MG63 (cell line): ENCODE data around the gene TC2N. TPM values are rescaled to one million over a fixed set of nuclear protein-coding genes. Genes with fewer than 3 reads are reported as not detected.
"Not testable (repeated sequence)": the region's sequence is repeated elsewhere in the genome, so short reads cannot be mapped to it uniquely, and the experiment has no call there.

Experiments
- DNase-seq: peaks from one replicate; pipeline ENCODE4 v3.0.0-alpha.2; 2020
- H3K27me3 ChIP-seq: fragments of 250-450 bp; sonication (Bioruptor Pico); 2 replicates; pipeline ENCODE4 v1.5.1; 2020; ENCODE audit warnings: mild to moderate bottlenecking, moderate library complexity
- H3K36me3 ChIP-seq: fragments of 250-450 bp; sonication (Bioruptor Pico); 2 replicates; pipeline ENCODE4 v1.5.1; 2020; ENCODE audit warnings: mild to moderate bottlenecking, moderate library complexity
- H3K4me3 ChIP-seq: fragments of 250-450 bp; sonication (Bioruptor Pico); 2 replicates; pipeline ENCODE4 v1.5.1; 2020; ENCODE audit warnings: mild to moderate bottlenecking, moderate library complexity
- H3K9me3 ChIP-seq: fragments of 250-450 bp; sonication (Bioruptor Pico); 2 replicates; pipeline ENCODE4 v1.5.1; 2020; ENCODE audit warnings: mild to moderate bottlenecking, moderate library complexity
- total RNA-seq: library from RNA; depleted of rRNA; stranded (reverse); fragments of >200 nt; shearing (Covaris generic); gene quantifications from 2 replicates; pipeline ENCODE4 v1.2.3, GENCODE V29; 2014; ENCODE audit warnings: low replicate concordance

TC2N gene
- total RNA-seq, 1 experiment from 2014 or later = 0.53 TPM

DNA sequence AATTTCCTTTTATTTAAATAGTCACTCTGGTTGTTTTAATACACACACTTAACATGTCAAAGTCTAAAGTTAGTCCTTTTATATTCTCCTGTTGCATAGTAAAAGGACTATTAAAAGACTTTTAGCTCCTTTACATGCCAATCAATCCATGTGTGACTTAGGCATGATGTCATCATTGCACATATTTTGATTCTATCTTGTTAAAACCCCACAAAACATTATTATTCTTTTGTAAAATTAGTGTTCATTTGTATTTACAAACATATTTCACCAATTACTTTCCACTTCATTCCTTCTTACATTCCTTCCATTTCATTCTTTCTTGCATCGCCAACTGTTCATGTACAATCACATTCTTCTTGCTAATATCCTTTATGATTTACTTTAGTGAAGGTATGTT, 39.6 kb downstream of the TC2N start:
- H3K4me3 ChIP-seq = no peak overlapping the region
- no peak for DNase-seq
- H3K36me3 ChIP-seq = no peaks in the 10 kb centered on the region

DNA sequence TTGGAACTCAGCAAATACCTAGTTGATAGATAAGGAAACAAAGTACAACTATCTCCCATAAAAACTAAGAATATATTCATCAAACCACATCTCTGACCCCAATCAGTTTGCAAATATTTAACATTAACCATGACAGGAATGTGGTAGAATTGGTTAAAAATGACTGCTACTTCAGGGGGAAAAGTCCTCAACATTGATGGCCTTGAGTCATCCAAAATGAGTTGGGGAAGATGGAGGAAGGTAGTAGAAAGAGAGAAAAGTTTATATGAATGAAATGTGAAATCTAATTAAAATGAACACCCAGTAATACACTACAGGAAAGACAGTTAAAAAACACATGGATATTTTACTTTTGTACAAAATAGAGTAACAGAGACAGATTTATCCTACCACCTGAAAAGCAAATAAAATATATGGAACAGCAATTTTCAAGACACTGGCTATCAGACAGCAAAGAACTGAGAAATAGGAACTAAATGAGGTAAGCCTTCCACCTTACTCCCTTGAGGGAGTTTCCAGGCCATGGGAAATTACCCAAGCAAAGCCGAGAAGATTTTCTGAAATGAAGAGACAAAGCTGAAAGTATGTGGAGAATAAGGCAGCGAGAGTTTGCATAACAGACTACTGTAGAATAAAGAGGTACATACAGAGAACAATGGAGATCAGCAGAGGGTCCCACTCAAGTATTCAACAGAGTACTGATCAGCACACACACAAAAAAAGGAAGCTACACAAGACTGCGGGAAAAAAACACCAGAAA, 49.6 kb downstream of the TC2N start:
- H3K9me3 ChIP-seq = no peaks in the 10 kb centered on the region
- H3K27me3 ChIP-seq = no peaks in the 10 kb centered on the region
- DNase-seq = no peak
- H3K4me3 ChIP-seq = no peak overlapping the region
- no peaks in the 10 kb centered on the region for H3K36me3 ChIP-seq

More for the DNA sequence above, 39.6 kb downstream of the TC2N start:
- Histone ChIP-seq H3K27me3 (0 out of 2 replicates have a peak, but pooled peaks cover under 1% of the 10 kb centered on the region), H3K9me3 (no peaks in the 10 kb centered on the region)

DNA sequence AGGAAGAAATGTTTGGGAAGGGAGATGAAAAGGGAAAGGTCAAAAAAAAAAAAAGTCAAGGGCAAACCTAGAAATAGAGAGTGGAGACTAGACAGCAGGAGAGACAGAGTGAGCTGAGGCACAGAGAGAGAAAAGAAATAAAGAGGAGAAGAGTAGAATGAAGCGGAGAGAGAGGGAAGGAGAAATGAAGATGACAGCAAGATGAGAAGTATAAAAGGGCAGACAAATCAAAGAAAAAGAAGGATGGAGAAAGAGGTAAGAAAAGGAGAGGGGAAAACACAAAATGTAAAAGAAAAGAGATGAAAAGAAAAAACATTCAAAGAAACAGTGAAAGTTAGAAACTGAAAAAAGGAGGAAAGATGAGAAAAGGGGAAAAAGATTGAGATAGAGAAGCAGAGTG, 53.0 kb downstream of the TC2N start:
- DNase-seq = no peak
- Histone ChIP-seq H3K9me3 (no peaks in the 10 kb centered on the region), H3K4me3 (no peak overlapping the region), H3K36me3 (no peaks in the 10 kb centered on the region), H3K27me3 (no peaks in the 10 kb centered on the region)

DNA sequence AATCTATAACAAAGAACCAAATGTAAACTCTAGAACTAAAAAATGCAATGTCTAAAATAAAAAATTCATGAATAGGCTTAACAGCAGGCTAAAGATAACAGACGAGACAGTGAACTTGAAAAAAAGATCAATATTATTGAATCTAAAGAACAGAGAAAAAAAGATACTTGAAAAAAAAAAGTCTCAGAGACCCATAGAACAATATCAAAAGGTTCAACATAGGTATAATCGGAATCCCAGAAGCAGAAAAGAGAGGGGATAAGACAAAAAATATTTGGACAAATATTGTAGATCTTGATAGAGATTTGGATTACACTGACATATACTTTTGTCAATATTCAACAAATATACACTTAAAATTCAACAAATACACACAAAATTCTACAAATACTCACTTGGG, 56.6 kb downstream of the TC2N start:
- Histone ChIP-seq H3K36me3 (no peaks in the 10 kb centered on the region), H3K9me3 (no peaks in the 10 kb centered on the region; the same call in 1 of the 2 replicates), H3K27me3 (no peaks in the 10 kb centered on the region), H3K4me3 (no peak overlapping the region)
- DNase-seq = no peak

DNA sequence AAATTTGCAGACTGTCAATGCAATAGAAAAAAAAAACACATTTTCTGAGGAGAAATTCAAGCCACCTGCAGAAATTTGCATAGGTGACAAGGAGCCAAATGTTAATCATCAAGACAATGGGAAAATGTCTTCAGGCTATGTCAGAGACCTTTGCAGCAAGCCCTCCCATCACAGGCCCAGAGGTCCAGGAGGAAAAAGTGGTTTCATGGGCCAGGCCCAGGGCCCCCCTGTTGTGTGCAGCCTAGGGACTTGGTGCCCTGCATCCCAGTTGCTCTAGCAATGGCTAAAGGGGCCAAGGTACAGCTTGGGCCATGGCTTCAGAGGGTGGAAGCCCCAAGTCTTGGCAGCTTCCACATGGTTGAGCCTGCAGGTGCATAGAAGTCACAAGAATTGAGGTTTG, 60.6 kb downstream of the TC2N start:
- H3K36me3 ChIP-seq = no peaks in the 10 kb centered on the region

DNA sequence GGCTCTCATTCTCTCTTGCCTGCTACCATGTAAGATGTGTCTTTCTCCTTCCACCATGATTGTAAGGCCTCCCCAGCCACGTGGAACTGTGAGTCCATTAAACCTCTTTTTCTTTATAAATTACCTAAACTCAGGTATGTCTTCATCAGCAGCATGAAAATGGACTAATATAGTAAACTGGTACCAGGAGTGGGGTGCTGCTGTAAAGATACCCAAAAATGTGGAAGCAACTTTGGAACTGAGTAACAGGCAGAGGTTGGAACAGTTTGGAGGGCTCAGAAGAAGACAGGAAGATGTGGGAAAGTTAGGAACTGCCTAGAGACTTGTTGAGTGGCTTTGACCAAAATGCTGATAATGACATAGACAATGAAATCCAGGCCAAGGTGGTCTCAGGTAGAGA, 61.2 kb downstream of the TC2N start:
- not testable (repeated sequence) for H3K36me3 ChIP-seq, H3K27me3 ChIP-seq, H3K9me3 ChIP-seq, H3K4me3 ChIP-seq, DNase-seq

More for the DNA sequence above, 60.6 kb downstream of the TC2N start:
- H3K27me3 ChIP-seq = no peaks in the 10 kb centered on the region
- DNase-seq = no peak
- H3K4me3 ChIP-seq = no peak overlapping the region
- H3K9me3 ChIP-seq = no peaks in the 10 kb centered on the region; the same call in 1 of the 2 replicates

DNA sequence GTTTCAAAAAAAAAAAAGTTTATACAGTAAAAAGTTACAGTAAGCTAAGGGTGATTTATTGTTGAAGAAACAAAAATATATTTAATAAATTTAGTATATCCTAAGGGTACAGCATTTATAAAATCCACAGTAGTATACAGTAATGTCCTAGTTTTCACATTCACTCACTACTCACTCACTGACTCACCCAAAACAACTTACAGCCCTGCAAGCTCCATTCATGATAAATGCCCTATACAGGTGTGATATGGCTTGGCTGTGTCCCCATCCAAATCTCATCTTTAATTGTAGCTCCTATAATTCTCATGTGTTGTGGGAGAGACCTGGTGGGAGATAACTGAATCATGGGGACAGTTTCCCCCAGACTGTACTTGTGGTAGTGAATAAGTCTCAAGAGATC, 61.7 kb downstream of the TC2N start:
- Histone ChIP-seq H3K27me3 (no peaks in the 10 kb centered on the region), H3K4me3 (no peak overlapping the region), H3K36me3 (no peaks in the 10 kb centered on the region), H3K9me3 (no peaks in the 10 kb centered on the region; the same call in 1 of the 2 replicates)
- DNase-seq = no peak

DNA sequence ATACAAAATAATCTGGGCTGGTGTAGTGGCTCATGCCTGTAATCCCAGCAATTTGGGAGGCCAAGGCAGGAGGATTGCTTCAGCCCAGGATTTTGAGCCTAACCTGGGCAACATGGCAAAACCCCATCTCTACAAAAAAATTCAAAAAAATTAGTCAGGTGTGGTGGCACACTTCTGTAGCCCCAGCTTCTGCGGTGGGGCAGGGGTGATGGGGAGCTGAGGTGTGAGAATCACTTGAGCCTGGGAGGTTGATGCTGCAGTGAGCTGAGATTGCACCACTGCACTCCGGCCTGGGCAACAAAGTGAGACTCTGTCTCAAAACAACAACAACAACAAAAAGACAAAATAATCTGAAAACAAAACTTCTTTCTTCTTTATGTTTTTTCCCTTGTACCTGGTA, 66.0 kb downstream of the TC2N start:
- H3K36me3 ChIP-seq = no peaks in the 10 kb centered on the region
- no peaks in the 10 kb centered on the region; the same call in 1 of the 2 replicates for H3K9me3 ChIP-seq
- no peaks in the 10 kb centered on the region for H3K27me3 ChIP-seq
- no peak overlapping the region for H3K4me3 ChIP-seq
- DNase-seq = no peak

DNA sequence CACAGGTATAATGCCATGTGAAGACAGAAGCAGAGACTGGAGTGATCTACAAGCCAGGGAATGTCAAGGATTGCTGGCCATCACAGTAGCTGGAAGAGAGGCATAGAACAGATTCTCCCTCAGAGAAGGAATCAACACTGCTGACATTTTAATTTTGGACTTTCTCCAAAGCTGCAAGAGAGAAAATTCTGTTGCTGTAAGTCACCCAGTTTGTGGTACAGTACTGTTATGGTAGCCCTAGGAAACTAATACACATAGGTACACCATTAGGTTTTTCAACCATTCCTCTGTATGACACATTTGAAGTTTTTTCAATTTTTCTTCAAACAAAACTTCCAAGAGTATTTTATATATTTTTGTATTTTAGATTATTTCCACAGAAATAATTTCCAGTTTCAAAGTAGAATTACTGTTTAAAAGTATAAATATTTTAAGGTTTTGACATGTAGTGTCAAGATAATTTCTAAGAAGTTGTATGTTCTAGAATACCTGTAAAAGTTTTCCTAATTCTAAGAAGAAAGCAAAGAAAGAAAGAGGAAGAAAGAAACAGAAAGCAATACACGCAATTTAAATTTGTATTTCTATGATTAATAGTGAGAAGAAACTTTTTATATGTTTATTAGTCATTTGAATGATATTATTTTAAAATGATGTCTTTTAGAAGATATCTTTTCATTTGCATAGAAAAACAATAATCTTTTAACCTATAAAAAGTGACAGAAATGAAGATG, 70.6 kb downstream of the TC2N start:
- H3K27me3 ChIP-seq = no peaks in the 10 kb centered on the region
- H3K36me3 ChIP-seq = no peaks in the 10 kb centered on the region
- H3K9me3 ChIP-seq = no peaks in the 10 kb centered on the region
- DNase-seq = no peak
- H3K4me3 ChIP-seq = no peak overlapping the region

DNA sequence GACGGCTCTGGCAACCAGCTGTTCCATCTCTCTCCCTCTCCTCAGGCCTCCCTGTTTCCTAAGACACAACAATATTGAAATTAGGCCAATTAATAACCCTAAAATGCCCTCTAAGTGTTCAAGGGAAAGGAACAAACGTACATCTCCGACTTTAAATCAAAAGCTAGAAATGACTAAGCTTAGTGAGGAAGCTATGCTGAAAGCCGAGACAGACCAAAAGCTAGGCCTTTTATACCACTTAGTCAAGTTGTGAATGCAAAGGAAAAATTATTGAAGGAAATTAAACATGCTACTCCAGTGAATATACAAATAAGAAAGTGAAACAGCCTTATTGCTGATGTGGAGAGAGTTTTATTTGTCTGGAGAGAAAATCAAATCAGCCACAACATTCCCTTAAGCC, 73.6 kb downstream of the TC2N start:
- H3K36me3 ChIP-seq = no peaks in the 10 kb centered on the region
- H3K27me3 ChIP-seq = no peaks in the 10 kb centered on the region
- H3K4me3 ChIP-seq = no peak overlapping the region
- no peaks in the 10 kb centered on the region for H3K9me3 ChIP-seq
- no peak for DNase-seq

DNA sequence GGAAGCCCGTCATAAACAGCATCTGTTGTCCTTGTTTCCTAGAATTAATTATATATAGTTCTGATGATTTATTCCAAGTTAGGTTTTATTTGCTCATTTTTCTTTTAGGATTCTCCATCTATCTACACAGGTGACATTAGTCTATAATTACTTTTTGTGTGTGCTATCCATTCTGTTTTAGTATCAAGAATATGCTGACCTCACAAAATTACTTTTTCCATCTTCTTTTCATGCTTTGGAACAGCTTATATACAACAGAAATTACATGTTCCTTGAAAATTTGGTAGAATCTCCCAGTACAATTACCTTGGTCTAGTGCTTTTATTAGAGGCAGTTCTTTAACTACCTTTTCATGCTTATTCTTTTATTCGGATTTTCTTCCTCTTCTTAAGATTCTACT, 81.1 kb downstream of the TC2N start:
- H3K4me3 ChIP-seq = no peak overlapping the region
- H3K36me3 ChIP-seq = no peaks in the 10 kb centered on the region
- H3K27me3 ChIP-seq = no peaks in the 10 kb centered on the region
- no peak for DNase-seq
- H3K9me3 ChIP-seq = no peaks in the 10 kb centered on the region

DNA sequence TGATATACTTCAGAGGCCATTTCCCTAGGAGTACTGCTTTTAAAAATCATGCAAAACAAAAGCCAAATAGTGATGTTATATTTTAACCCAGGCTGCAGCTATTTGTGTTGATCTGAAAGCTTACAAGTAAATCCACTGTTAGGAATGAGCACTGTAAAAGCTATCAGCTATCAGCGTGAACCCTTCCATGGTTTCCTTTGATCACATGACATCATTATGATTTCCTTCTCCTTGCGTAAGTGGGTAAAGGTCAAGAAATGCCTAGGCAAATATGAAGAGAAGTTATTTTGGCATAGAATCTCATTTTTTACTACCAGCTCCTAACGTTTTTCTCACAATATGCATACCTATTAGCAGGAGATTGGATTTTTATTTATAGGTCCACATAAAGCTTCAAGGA, 86.9 kb downstream of the TC2N start:
- DNase-seq = no peak
- Histone ChIP-seq H3K4me3 (no peak overlapping the region), H3K36me3 (no peaks in the 10 kb centered on the region), H3K27me3 (no peaks in the 10 kb centered on the region), H3K9me3 (no peaks in the 10 kb centered on the region)

DNA sequence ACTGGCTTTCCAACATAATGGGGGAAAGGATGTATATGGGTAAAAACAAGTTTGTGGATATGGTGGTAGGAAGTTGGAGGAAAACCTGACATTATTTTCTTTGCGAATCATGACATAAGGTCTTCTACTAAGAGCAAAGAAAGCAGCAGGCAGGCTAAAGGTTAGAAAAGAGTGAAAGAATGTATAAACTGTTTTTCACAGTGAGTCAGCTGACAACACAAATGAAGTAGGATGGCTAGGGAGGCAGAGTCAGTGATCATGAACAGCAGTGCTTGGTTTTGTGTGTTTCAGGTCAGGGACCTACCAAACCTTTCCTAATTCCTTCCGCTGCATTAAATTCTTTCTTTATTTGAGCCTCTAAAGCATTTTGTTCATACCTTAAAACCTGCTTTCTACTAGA, 89.1 kb downstream of the TC2N start:
- no peaks in the 10 kb centered on the region for H3K36me3 ChIP-seq
- no peak for DNase-seq
- H3K4me3 ChIP-seq = no peak overlapping the region
- no peaks in the 10 kb centered on the region for H3K27me3 ChIP-seq
- no peaks in the 10 kb centered on the region for H3K9me3 ChIP-seq

DNA sequence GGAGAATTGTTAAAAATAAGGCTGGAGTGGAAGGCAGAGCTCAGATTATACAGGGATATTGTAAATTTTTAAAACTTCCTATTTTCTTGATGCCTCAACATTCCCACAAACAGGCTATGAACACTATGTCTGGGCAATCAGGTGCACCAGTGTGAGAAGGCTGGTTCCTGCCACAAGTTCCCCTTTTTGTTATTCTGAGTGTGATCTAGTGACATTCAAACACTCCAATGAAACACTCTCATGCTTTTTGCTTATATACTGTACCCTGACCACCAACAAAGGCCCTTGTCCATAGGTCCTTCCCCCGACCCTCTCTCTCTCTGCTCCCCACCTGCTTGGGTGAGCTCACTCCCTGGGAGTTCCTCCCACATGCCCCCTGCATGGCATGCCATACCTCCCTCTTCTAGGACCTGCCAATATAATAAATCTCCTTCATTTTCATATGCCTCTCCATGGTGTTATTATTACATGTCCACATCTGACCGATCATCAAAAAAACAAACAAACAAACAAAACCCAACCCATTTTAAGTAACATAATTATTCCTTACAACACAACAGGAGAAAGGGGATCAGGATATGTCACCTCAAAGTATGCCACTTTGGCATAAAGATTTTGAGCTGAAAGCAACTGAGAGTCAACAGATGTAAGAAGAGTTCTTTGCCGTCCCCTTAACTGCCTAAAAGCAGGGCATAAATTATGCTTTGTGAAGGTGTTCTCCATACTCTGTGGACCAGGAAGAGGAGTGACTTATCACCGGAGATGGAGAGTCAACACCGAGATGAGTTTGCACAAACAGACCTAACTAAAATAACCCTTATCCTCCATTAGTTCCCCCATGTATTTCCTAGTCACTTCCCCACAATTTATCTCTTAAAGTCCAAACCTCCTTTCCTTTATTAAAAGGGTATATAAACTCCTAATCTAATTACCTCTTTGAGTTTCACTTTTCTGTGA, 92.9 kb downstream of the TC2N start:
- Histone ChIP-seq H3K27me3 (no peaks in the 10 kb centered on the region), H3K9me3 (no peaks in the 10 kb centered on the region), H3K36me3 (no peaks in the 10 kb centered on the region), H3K4me3 (no peak overlapping the region)
- no peak for DNase-seq

DNA sequence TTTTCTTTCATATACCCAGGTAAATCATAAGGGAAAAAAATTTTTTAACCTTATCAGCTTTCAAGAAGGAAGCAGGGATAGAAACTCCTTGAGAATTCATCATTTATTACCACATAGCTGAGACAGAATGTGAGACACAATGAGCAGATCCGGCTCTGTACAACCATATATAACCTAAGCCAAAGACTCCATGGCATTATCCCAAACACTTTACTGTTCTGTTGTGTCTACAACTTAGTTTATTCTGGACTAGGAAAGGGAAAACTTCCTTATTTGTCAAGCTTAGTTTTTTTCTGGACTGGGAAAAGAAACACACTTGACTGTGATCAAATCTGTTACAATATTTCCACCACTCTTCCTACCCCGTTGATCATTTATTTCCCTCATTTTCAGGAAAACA, 97.2 kb downstream of the TC2N start:
- DNase-seq = no peak
- Histone ChIP-seq H3K9me3 (no peaks in the 10 kb centered on the region), H3K36me3 (no peaks in the 10 kb centered on the region), H3K27me3 (no peaks in the 10 kb centered on the region), H3K4me3 (no peak overlapping the region)

DNA sequence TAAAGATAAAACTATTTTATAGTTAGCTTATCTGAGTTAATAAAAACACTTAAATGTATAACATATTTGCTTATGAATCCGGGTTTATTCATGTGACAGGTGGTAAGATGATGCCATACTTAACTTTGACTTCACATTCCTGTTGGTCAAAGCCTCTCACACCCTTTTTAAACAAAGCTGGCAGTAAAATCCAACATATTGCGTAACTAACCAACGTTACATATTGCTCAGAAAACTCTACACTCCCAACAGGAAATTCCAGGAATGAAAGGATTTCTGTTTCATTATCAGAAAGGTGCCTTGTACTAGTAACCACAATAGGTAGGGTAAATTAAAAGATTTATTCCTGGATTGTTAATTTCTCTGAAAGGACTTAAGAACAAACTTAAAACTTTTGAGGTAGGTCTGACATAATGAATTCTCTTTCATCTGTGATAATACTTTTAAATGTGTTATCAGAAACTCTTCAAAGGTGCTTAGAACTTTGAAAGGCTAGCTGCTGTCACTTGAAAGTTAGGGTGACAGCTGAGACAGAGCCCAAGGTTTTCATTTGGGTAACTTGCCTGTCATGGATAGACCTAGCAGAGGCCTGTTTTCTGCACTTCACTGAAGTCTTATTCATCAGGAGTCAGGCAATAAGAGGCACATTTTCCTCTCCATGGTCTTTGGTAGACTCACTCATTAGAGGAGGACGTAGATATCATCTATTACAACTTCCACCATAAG, 111.6 kb downstream of the TC2N start:
- DNase-seq = no peak
- Histone ChIP-seq H3K36me3 (no peaks in the 10 kb centered on the region), H3K4me3 (no peak overlapping the region), H3K9me3 (no peaks in the 10 kb centered on the region), H3K27me3 (no peaks in the 10 kb centered on the region)
